Bladder microvascular endothelial cell (primary cell): ENCODE data around the gene AS3MT. TPM values are rescaled to one million over a fixed set of nuclear protein-coding genes. Genes with fewer than 3 reads are reported as not detected.

Experiments
- total RNA-seq: library from RNA; depleted of rRNA; stranded (reverse); fragments of >200 nt; gene quantifications from 2 replicates; pipeline ENCODE4 v1.2.3, GENCODE V29; 2014

AS3MT gene
- 0.81 and 1.1 TPM in 2 replicates for total RNA-seq

GRCh38 chr10:102869258-102870198 lies at the start of gene AS3MT:
TSS of gene AS3MT (plus strand) at chr10:102869470. CDS start at chr10:102869593, 123 bp downstream.

GRCh38 chr10:102837230-102837721 lies 32.0 kb upstream of the AS3MT start, which contains the start of gene CYP17A1:
TSS of gene CYP17A1 (minus strand) at chr10:102837413. CDS start at chr10:102837361, 52 bp downstream.

DNA sequence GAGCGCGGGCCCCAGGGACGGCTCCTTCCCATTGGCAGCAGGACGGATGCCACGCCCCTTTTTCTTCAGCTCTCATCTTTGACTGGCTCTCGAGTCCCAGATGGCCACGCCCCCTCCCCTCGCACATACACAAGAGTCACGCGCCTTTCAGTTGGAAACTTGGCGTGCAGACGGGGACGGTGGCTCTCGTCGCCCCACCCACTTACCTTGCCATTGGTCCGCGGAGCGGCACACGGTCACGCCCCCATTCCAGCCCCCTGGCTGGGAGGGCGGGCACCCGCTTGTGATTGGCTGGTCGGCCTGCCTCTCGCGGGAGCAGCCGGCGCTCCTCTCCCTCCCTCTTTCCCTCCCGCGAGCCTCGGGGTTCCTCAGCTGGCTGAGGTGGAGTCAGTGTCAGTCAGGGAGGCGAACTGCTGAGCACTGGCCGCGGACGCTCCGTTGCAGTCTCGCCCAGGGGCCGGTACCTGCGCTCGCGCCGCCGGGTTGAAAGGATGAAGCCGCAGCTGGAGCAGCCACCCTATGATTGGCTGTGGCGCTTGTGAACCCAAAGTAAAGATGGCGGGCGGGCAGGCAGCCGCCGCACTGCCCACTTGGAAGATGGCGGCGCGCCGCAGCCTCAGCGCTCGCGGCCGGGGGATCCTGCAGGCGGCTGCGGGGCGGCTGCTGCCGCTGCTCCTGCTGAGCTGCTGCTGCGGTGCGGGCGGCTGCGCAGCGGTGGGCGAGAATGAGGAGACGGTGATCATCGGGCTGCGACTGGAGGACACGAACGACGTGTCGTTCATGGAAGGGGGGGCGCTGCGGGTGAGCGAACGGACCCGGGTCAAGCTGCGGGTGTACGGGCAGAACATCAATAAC lies 48.9 kb downstream of the AS3MT start, which contains the start of gene CNNM2:
CNNM2 (plus strand) TSS at position 333 of the 855 bp plus-strand sequence; CDS start at position 520, 187 bp downstream.

Other genes with a start within 250 kb of the AS3MT start
- gene TRIM8, start 225.0 kb upstream of the AS3MT start, total RNA-seq, result 48.4 and 72.8 TPM in 2 replicates
- gene ARL3, start 155.1 kb upstream of the AS3MT start, total RNA-seq, result 3.2 and 3.7 TPM in 2 replicates
- gene SFXN2, start 154.8 kb upstream of the AS3MT start, total RNA-seq, result 3.7 and 7.4 TPM in 2 replicates
- gene WBP1L, start 125.5 kb upstream of the AS3MT start, total RNA-seq, result 26.6 and 52.7 TPM in 2 replicates
- not detected in 2 replicates for gene CYP17A1, start 32.1 kb upstream of the AS3MT start, total RNA-seq
- 14.6 and 22.6 TPM in 2 replicates for gene BORCS7, start 15.2 kb upstream of the AS3MT start, total RNA-seq
- gene CNNM2, start 48.8 kb downstream of the AS3MT start, total RNA-seq, result 1.9 and 6.0 TPM in 2 replicates